NCI-H345 treated with DMSO at 0.1 percent for 48 hours (cell line): Measurements from ENCODE around the gene PLXNA1.

Experiments
- DNase-seq: peaks from one replicate; lab custom pipeline; 2025; ENCODE audit not compliant: unreplicated experiment; lab: John Stamatoyannopoulos, UW

Gene PLXNA1

GRCh38 chr3:127017229-127017628 lies 34.3 kb downstream of the PLXNA1 start:
- DNase-seq = no peak

GRCh38 chr3:127017781-127018180 lies 34.9 kb downstream of the PLXNA1 start:
- no peak for DNase-seq

DNA sequence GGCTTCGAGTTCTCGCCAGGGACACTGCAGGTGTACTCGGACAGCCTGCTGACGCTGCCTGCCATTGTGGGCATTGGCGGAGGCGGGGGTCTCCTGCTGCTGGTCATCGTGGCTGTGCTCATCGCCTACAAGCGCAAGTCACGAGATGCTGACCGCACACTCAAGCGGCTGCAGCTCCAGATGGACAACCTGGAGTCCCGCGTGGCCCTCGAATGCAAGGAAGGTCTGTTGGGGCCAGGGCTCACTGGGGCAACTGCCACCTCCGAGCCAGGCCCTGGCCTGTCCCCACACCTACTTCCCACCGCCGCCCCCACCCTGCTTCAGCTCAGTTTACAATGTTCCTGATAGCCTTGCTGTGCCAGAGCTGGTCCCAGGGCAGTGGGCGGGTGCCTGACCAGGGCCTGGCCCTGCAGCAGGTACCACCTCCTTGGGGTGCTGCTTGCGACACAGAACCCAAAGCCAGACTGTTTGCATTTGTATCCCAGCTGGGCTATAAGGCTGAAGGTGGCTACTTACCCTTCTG lies 35.5 kb downstream of the PLXNA1 start:
- DNase-seq = no peak

GRCh38 chr3:127019449-127019848 lies 36.5 kb downstream of the PLXNA1 start:
- no peak for DNase-seq

GRCh38 chr3:127020543-127020942 lies 37.6 kb downstream of the PLXNA1 start:
- DNase-seq = no peak

GRCh38 chr3:127022849-127023248 lies 39.9 kb downstream of the PLXNA1 start:
- DNase-seq = no peak

DNA sequence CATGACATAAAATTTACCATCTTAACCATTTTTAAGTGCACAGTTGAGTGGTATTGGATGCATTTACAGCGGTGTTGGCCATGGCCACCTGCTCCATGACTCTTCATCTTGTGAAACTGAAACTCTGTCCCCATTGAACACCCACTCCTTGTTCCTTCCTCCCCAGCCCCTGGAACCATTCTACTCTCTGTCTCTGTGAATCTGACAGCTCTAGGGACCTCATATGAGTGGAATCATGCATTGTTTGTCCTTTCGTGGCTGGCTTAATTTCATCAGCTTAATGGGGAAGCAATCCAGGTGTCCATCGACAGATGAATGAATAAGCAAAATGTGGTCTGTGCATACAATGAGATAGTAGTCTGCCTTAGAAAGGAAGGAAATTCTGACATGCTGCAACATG lies 42.5 kb downstream of the PLXNA1 start:
- DNase-seq = no peak

- no peak for DNase-seq
Observed at GRCh38 chr3:127026036-127026435, 43.1 kb downstream of the PLXNA1 start.

DNA sequence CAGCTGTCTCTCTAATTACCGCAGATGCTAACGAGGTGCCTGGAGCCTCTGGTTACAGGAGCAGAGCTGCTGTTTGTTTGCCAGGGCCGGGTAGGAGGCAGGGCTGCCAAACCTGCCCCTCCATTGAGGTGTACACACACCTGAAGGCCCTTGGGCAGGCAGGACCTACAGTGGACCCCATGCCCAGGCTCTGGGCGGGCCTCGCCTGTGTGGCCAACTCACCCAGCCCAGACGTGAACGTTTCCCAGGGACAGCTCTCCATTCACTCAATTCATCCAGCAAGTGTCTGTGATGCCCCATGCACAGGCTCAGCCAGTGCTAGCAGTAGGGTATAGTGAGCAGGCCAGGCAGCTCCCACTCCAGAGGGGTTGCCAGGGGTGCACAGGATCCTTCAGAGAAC lies 43.7 kb downstream of the PLXNA1 start:
- no peak for DNase-seq

- DNase-seq = no peak
Observed at GRCh38 chr3:127027061-127027735, 44.3 kb downstream of the PLXNA1 start.

DNA sequence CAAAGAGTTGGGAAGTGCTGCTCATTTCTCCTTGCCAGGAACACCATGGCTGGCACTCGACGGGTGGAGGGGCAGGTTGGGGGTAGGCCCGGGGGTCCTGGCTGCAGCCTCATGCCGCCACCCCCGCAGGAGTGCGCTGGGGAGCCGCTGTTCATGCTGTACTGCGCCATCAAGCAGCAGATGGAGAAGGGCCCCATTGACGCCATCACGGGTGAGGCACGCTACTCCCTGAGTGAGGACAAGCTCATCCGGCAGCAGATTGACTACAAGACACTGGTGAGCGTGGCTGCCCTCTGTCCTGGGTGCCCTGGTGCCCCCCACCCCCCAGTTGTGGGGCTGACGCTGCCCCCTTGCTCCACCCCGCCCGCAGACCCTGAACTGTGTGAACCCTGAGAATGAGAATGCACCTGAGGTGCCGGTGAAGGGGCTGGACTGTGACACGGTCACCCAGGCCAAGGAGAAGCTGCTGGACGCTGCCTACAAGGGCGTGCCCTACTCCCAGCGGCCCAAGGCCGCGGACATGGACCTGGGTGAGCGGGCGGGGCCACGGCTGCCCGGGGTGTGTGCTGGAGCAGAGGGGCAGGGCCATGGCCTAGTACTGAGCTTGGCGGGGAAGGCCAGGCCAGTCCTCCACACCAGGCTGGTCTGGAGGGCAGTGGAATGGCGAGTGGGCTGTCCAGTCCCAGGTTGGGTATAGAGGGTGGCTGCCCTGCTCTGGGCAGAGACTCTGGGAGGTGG lies 45.1 kb downstream of the PLXNA1 start:
- no peak for DNase-seq

DNA sequence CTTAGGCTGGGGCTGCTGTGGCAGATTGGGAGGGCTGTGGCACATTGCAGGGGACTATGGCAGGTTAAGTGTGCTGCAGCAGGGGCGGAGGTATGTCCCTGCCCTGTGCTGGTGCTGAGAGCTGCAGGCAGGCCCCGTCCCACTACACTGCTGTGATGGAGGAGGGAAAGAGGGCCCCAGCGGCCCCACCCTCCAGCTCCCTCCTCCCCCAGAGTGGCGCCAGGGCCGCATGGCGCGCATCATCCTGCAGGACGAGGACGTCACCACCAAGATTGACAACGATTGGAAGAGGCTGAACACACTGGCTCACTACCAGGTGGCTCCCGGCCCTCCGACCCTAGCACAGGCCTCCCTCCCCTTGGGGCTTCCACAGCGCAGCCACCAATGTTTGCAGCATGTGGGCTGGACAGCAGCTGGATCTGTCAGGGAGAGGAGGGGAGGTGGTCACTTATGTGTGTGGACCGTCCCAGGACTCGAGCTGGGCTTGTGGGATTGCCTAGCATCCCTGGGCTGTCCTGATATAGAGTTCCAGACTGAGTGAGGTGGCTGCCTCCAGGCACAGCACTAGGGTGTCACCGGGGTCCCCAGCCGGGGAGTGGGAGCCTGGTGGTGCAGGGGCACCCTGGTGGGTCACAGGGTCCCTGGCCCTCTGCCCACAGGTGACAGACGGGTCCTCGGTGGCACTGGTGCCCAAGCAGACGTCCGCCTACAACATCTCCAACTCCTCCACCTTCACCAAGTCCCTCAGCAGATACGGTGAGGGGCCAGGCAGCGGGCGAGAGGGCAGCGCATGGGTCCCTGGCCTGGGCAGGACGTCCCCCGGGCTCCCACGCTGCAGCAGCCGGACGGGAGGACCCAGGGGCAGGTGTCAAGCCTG lies 46.1 kb downstream of the PLXNA1 start:
- DNase-seq = no peak

GRCh38 chr3:127029658-127030507 lies 47.0 kb downstream of the PLXNA1 start:
- DNase-seq = no peak

DNA sequence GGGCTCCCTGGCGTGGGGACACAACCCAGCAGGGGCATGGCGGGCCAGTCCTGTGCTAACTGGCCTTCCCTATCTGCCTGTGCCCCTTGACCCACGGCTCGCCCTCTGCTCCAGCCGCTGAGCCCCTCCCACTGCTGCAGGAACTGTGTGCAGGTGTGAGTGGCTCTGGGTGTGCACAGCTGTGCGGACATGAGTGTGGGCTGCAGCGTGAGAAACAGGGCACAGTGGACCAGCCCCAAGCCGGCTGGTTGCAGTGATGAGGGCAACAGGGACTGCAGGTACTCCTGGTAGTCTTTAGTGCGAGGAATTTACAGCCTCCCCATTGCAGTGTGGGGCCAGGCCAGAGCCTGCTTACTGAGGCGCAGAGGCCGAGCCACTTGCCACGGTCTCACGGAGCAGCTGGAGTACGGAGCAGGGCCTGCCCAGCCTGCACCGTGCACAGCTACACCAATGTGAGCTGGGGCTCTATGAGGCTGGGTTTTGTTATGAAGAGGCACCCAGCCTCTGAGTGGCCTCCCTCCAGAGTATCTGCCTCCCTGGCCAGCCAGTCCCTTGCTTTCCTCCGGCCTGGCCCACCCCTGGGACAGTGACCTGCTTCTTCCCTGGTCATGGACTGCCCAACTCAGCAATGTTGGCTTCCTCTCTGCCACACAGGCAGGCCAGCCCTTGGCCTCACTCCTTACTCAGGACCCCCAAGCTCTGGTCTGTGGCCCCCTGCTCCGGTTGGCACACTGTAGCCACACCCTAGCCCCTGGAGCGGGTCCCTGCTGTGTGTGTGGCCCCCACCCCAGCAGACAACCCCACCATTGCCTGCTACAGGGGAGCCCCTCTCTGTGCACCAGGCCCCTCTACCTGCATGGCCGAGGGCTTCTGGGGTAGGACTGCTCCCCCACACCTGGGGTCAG lies 47.8 kb downstream of the PLXNA1 start:
- DNase-seq = no peak

GRCh38 chr3:127031413-127031810 lies 48.5 kb downstream of the PLXNA1 start:
- no peak for DNase-seq

GRCh38 chr3:127031845-127032244 lies 48.9 kb downstream of the PLXNA1 start:
- DNase-seq = no peak

DNA sequence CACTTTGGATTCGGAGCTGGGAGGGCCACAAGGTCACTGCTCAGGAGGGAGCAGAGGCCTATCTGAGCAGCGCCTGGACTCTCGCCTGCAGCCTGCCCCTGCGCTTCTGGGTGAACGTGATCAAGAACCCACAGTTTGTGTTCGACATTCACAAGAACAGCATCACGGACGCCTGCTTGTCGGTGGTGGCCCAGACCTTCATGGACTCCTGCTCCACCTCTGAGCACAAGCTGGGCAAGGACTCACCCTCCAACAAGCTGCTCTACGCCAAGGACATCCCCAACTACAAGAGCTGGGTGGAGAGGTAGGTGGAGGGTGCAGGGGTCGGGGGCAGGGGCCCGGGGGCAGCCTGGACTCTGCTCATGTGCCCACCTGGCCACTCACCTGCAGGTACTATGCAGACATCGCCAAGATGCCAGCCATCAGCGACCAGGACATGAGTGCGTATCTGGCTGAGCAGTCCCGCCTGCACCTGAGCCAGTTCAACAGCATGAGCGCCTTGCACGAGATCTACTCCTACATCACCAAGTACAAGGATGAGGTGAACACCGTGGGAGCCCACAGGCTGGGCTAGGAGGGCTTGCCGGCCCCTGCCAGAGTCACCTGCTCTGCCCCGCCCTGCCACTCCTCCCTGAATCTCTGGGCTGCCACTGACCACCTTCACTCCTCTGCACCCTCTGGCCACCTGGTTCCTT lies 49.5 kb downstream of the PLXNA1 start:
- DNase-seq = no peak
